Measurements from ENCODE around the gene ARL6IP6. TPM values are rescaled to one million over a fixed set of nuclear protein-coding genes. Genes with fewer than 3 reads are reported as not detected.
"Not testable (repeated sequence)": the region's sequence is repeated elsewhere in the genome, so short reads cannot be mapped to it uniquely, and the experiment has no call there.

Gene ARL6IP6
- total RNA-seq, 4 donors from 2014 or later = 7.0 to 14.0 (median 7.9) TPM

- H3K9me3 ChIP-seq = no peaks in the 10 kb centered on the region
- no peak for TF ChIP-seq CTCF (IDR thresholded peaks at IDR 0.05)
- TF ChIP-seq POLR2AphosphoS5 (IDR thresholded peaks at IDR 0.05) = no peak
- TF ChIP-seq EP300 (IDR thresholded peaks at IDR 0.05) = no peak
- TF ChIP-seq POLR2A (IDR thresholded peaks at IDR 0.05) = no peak
- peak overlapping the region; percentile 82 to 87 for H3K4me3 ChIP-seq
- peaks cover 3 to 59% (median 12%) of the 10 kb centered on the region in 3 donors for H3K4me1 ChIP-seq
- H3K27me3 ChIP-seq = no peaks in the 10 kb centered on the region
- H3K27ac ChIP-seq = peak overlapping the region; percentile 88 to 99 (median 97)
- 3 to 6% methylated on average over 12 to 23 of the region's 23 CpGs for WGBS, 2 donors (ENCODE audit: low coverage in 1 of 2)
- ATAC-seq = no peak
- peaks cover 0 to 11% of the 10 kb centered on the region in 2 donors for H3K36me3 ChIP-seq
These were observed 657 bp downstream of the ARL6IP6 start for GRCh38 chr2:152718909-152719645.

- TF ChIP-seq EP300 (IDR thresholded peaks at IDR 0.05) (no peak), CTCF (IDR thresholded peaks at IDR 0.05) (no peak), POLR2AphosphoS5 (IDR thresholded peaks at IDR 0.05) (no peak), POLR2A (IDR thresholded peaks at IDR 0.05) (no peak)
- ATAC-seq = no peak
- Histone ChIP-seq H3K36me3 (no peaks in the 10 kb centered on the region), H3K27me3 (no peaks in the 10 kb centered on the region), H3K27ac (no peak overlapping the region), H3K9me3 (no peaks in the 10 kb centered on the region), H3K4me1 (peaks cover 3 to 42% (median 12%) of the 10 kb centered on the region in 3 donors), H3K4me3 (no peak overlapping the region)
- whole genome bisulfite sequencing, 2 donors (ENCODE audit: low coverage in 1 of 2) = 85 to 88% methylated on average over 2 of the region's 2 CpGs
These were observed 2.4 kb downstream of the ARL6IP6 start for GRCh38 chr2:152720794-152721193.

GRCh38 chr2:152722639-152723038, 4.2 kb downstream of the ARL6IP6 start:
- 98 to 100% methylated on average over 5 to 8 of the region's 8 CpGs for WGBS, 2 donors (ENCODE audit: low coverage in 1 of 2)
- H3K36me3 ChIP-seq, H3K4me3 ChIP-seq, H3K9me3 ChIP-seq, ATAC-seq, H3K27ac ChIP-seq, H3K27me3 ChIP-seq: not testable (repeated sequence)
- peaks cover 0 to 33% (median 12%) of the 10 kb centered on the region in 3 donors for H3K4me1 ChIP-seq

- H3K4me1 ChIP-seq = peaks cover 0 to 32% (median 12%) of the 10 kb centered on the region in 3 donors
These were observed 5.5 kb downstream of the ARL6IP6 start for GRCh38 chr2:152723918-152724317.

GRCh38 chr2:152729844-152730243, 11.4 kb downstream of the ARL6IP6 start:
- H3K4me3 ChIP-seq = no peak overlapping the region
- ATAC-seq = no peak
- TF ChIP-seq POLR2AphosphoS5 (IDR thresholded peaks at IDR 0.05) = no peak
- TF ChIP-seq POLR2A (IDR thresholded peaks at IDR 0.05) = no peak
- TF ChIP-seq EP300 (IDR thresholded peaks at IDR 0.05) = no peak
- no peak for TF ChIP-seq CTCF (IDR thresholded peaks at IDR 0.05)
- no peak overlapping the region for H3K27ac ChIP-seq
- no peaks in the 10 kb centered on the region for H3K27me3 ChIP-seq
- H3K36me3 ChIP-seq = no peaks in the 10 kb centered on the region
- 73 to 88% methylated on average over 2 of the region's 2 CpGs for WGBS, 2 donors (ENCODE audit: low coverage in 1 of 2)
- no peaks in the 10 kb centered on the region for H3K9me3 ChIP-seq
- H3K4me1 ChIP-seq = no peaks in the 10 kb centered on the region

More at GRCh38 chr2:152723918-152724317, 5.5 kb downstream of the ARL6IP6 start:
- Histone ChIP-seq H3K9me3 (no peaks in the 10 kb centered on the region), H3K27ac (no peak overlapping the region), H3K4me3 (no peak overlapping the region), H3K27me3 (no peaks in the 10 kb centered on the region), H3K36me3 (no peaks in the 10 kb centered on the region)
- WGBS, 2 donors (ENCODE audit: low coverage in 1 of 2) = 94 to 100% methylated on average over 1 of the region's 1 CpG
- ATAC-seq = no peak
- TF ChIP-seq POLR2A (IDR thresholded peaks at IDR 0.05) = no peak
- no peak for TF ChIP-seq CTCF (IDR thresholded peaks at IDR 0.05)
- no peak for TF ChIP-seq EP300 (IDR thresholded peaks at IDR 0.05)
- TF ChIP-seq POLR2AphosphoS5 (IDR thresholded peaks at IDR 0.05) = no peak
